Activated effector memory CD4-positive, alpha-beta T cell treated with Interleukin-2 at 50 U/mL for 16 hours (primary cell): Measurements from ENCODE around the gene CFAP100.

Experiments used
- DNase-seq: peaks from one replicate; pipeline ENCODE4 v3.0.0-alpha.2; 2020

Gene CFAP100

GRCh38 chr3:126357295-126358037 is 37.2 kb upstream of the CFAP100 start, which contains the start of gene KLF15:
Gene KLF15, minus strand, starts transcription at chr3:126357408. Its CDS starts 4,486 bp downstream, at chr3:126352922.
- peak; percentile 66 for DNase-seq

- DNase-seq = no peak
These were observed 36.5 kb upstream of the CFAP100 start for GRCh38 chr3:126358038-126358815.

- DNase-seq = no peak
These were observed 35.9 kb upstream of the CFAP100 start for GRCh38 chr3:126358816-126359181.

- DNase-seq = no peak
These were observed 34.5 kb upstream of the CFAP100 start for GRCh38 chr3:126360046-126360713.

GRCh38 chr3:126360714-126361060 is 34.0 kb upstream of the CFAP100 start:
- DNase-seq = no peak

GRCh38 chr3:126361211-126361610 is 33.5 kb upstream of the CFAP100 start:
- DNase-seq = no peak

GRCh38 chr3:126364130-126364695 is 30.5 kb upstream of the CFAP100 start:
- no peak for DNase-seq

- DNase-seq = no peak
These were observed 29.9 kb upstream of the CFAP100 start for GRCh38 chr3:126364731-126365301.

- no peak for DNase-seq
These were observed 29.1 kb upstream of the CFAP100 start for GRCh38 chr3:126365351-126366277.

GRCh38 chr3:126367316-126367805 is 27.3 kb upstream of the CFAP100 start:
- no peak for DNase-seq

- no peak for DNase-seq
These were observed 25.2 kb upstream of the CFAP100 start for GRCh38 chr3:126369490-126369889.

- no peak for DNase-seq
These were observed 24.7 kb upstream of the CFAP100 start for GRCh38 chr3:126370055-126370454.

- no peak for DNase-seq
These were observed 24.1 kb upstream of the CFAP100 start for GRCh38 chr3:126370606-126371005.

GRCh38 chr3:126371096-126371705 is 23.5 kb upstream of the CFAP100 start:
- DNase-seq = no peak

- no peak for DNase-seq
These were observed 22.1 kb upstream of the CFAP100 start for GRCh38 chr3:126372413-126373145.

- no peak for DNase-seq
These were observed 21.5 kb upstream of the CFAP100 start for GRCh38 chr3:126373146-126373613.

GRCh38 chr3:126373682-126374601 is 20.8 kb upstream of the CFAP100 start:
- DNase-seq = no peak

GRCh38 chr3:126375835-126376331 is 18.8 kb upstream of the CFAP100 start:
- DNase-seq = no peak

GRCh38 chr3:126376444-126376843 is 18.3 kb upstream of the CFAP100 start:
- no peak for DNase-seq
